GM23338 (cell line): ENCODE measurements around the gene PCSK6. TPM values are rescaled to one million over a fixed set of nuclear protein-coding genes. Genes with fewer than 3 reads are reported as not detected.

Experiments used
- ATAC-seq: fragments of 200-7000 bp; cut with Tn5 transposase; 3 replicates; pipeline ENCODE4 v1.9.1; 2020
- DNase-seq: peaks from one replicate; pipeline ENCODE4 v3.0.0-alpha.2; 2015; ENCODE audit warnings: low spot score
- H2AFZ ChIP-seq: fragments of 200-600 bp; sonication (generic); 2 replicates; pipeline ENCODE4 v1.8.0; 2016; ENCODE audit warnings: antibody characterized with exemption, mild to moderate bottlenecking, moderate library complexity
- H3F3A ChIP-seq: fragments of 200-600 bp; sonication (generic); replicated peaks from 2 replicates; pipeline ENCODE4 v1.8.0; 2017; ENCODE audit warnings: antibody characterized with exemption, mixed run types, low read depth
- H3K27ac ChIP-seq: fragments of 200-600 bp; sonication (generic); 2 replicates; pipeline ENCODE4 v1.6.1; 2016; ENCODE audit warnings: low read depth
- H3K27me3 ChIP-seq: fragments of 200-600 bp; sonication (generic); 2 replicates; pipeline ENCODE4 v1.8.0; 2016; ENCODE audit warnings: mild to moderate bottlenecking, mixed run types, moderate library complexity; ENCODE audit not compliant: insufficient read depth
- H3K36me3 ChIP-seq: fragments of 200-600 bp; sonication (generic); 2 replicates; pipeline ENCODE4 v1.8.0; 2016; ENCODE audit warnings: mild to moderate bottlenecking; ENCODE audit not compliant: insufficient read depth
- H3K4me1 ChIP-seq: fragments of 200-600 bp; sonication (generic); 2 replicates; pipeline ENCODE4 v1.8.0; 2016; ENCODE audit warnings: mild to moderate bottlenecking, moderate library complexity; ENCODE audit not compliant: insufficient read depth
- H3K4me2 ChIP-seq: fragments of 200-600 bp; sonication (generic); 2 replicates; pipeline ENCODE4 v1.7.1; 2017; ENCODE audit warnings: mixed run types
- H3K4me3 ChIP-seq: fragments of 200-600 bp; sonication (generic); 2 replicates; pipeline ENCODE4 v1.6.1; 2016; ENCODE audit warnings: mixed run types
- H3K79me2 ChIP-seq: fragments of 200-600 bp; sonication (generic); replicated peaks from 2 replicates; pipeline ENCODE4 v1.8.0; 2017; ENCODE audit warnings: mild to moderate bottlenecking; ENCODE audit not compliant: insufficient read depth
- H3K9me2 ChIP-seq: fragments of 200-600 bp; sonication (generic); 2 replicates; pipeline ENCODE4 v1.8.0; 2017; ENCODE audit not compliant: insufficient read depth
- H4K20me1 ChIP-seq: fragments of 200-600 bp; sonication (generic); replicated peaks from 2 replicates; pipeline ENCODE4 v1.8.0; 2017; ENCODE audit warnings: mild to moderate bottlenecking; ENCODE audit not compliant: insufficient read depth
- H3K27ac Mint-ChIP-seq: 2 replicates; pipeline ENCODE4 v1.8.0; 2020; ENCODE audit warnings: inconsistent platforms, mild to moderate bottlenecking, moderate library complexity, mixed read lengths
- H3K27me3 Mint-ChIP-seq: 3 replicates; pipeline ENCODE4 v1.8.0; 2022; ENCODE audit warnings: low read depth, mild to moderate bottlenecking, moderate library complexity, mixed read lengths, inconsistent platforms; ENCODE audit not compliant: insufficient read depth, poor library complexity
- H3K36me3 Mint-ChIP-seq: 3 replicates; pipeline ENCODE4 v1.8.0; 2021; ENCODE audit warnings: low read depth, mild to moderate bottlenecking, inconsistent platforms, moderate library complexity, mixed read lengths
- H3K4me1 Mint-ChIP-seq: 3 replicates; pipeline ENCODE4 v1.8.0; 2020; ENCODE audit warnings: mild to moderate bottlenecking, inconsistent platforms, mixed read lengths
- H3K4me3 Mint-ChIP-seq: 3 replicates; pipeline ENCODE4 v1.8.0; 2021; ENCODE audit warnings: moderate library complexity, mild to moderate bottlenecking, inconsistent platforms, mixed read lengths
- H3K9me3 Mint-ChIP-seq: 3 replicates; pipeline ENCODE4 v1.8.0; 2020; ENCODE audit warnings: moderate library complexity, mild to moderate bottlenecking, inconsistent platforms, mixed read lengths
- CREB1 ChIP-seq: fragments of 250-450 bp; sonication (Bioruptor Pico); IDR thresholded peaks from 2 replicates; pipeline ENCODE4 v1.5.0; 2020; ENCODE audit warnings: low read depth, mild to moderate bottlenecking, moderate library complexity
- EZH2 ChIP-seq: fragments of 200-600 bp; sonication (generic); IDR thresholded peaks from one replicate; pipeline ENCODE4 v1.8.0; 2017; ENCODE audit warnings: antibody characterized with exemption, mild to moderate bottlenecking, low read depth; ENCODE audit not compliant: unreplicated experiment
- EZH2phosphoT487 ChIP-seq: fragments of 200-600 bp; sonication (generic); IDR thresholded peaks from one replicate; pipeline ENCODE4 v1.8.1; 2018; ENCODE audit warnings: antibody characterized with exemption; ENCODE audit not compliant: unreplicated experiment
- JUNB ChIP-seq: IDR thresholded peaks from one replicate; pipeline ENCODE4 v1.6.1; 2016; ENCODE audit warnings: antibody characterized with exemption; ENCODE audit not compliant: unreplicated experiment
- NANOG ChIP-seq: IDR thresholded peaks from 2 replicates; pipeline ENCODE4 v1.6.1; 2016; ENCODE audit warnings: antibody characterized with exemption, borderline replicate concordance
- POLR2AphosphoS5 ChIP-seq: IDR thresholded peaks from 2 replicates; pipeline ENCODE4 v1.6.1; 2016; ENCODE audit warnings: antibody characterized with exemption, low read depth
- ZNF114 ChIP-seq: fragments of 250-450 bp; sonication (Bioruptor Pico); IDR thresholded peaks from 2 replicates; pipeline ENCODE4 v1.5.0; 2020; ENCODE audit warnings: mild to moderate bottlenecking, moderate library complexity
- ZNF331 ChIP-seq: fragments of 250-450 bp; sonication (Bioruptor Pico); IDR thresholded peaks from 2 replicates; pipeline ENCODE4 v1.5.0; 2020; ENCODE audit warnings: low read depth, mild to moderate bottlenecking, moderate library complexity
- polyA plus RNA-seq: library from polyadenylated mRNA; unstranded; fragments of >200 nt; fragmentation: Nextera tagmentation; extraction: Ambion mirVana; gene quantifications from 2 replicates; pipeline ENCODE4 v1.2.1, GENCODE V29; 2016
- total RNA-seq: library from RNA; depleted of rRNA; stranded (reverse); fragments of >200 nt; shearing (Covaris generic); gene quantifications from 2 replicates; pipeline ENCODE4 v1.2.3, GENCODE V29; 2014
- TF ChIP-seq, protein P1 (sequence below): IDR thresholded peaks from one replicate; pipeline ENCODE4 v1.6.1; 2018; ENCODE audit warnings: antibody characterized with exemption; ENCODE audit not compliant: unreplicated experiment
- TF ChIP-seq, protein P2 (sequence below), 2 experiments: fragments of 200-600 bp in 1 of 2; sonication (generic) in 1 of 2; conservative IDR thresholded peaks; 2 replicates each; pipeline versions ENCODE4 v1.5.1 to v1.6.1; 2016 to 2017; ENCODE audit warnings: antibody characterized with exemption in 2 of 2, low read depth in 2 of 2, mild to moderate bottlenecking in 2 of 2, moderate library complexity in 1 of 2
- TF ChIP-seq, protein P3 (sequence below): IDR thresholded peaks from 2 replicates; pipeline ENCODE4 v1.6.1; 2016; ENCODE audit warnings: antibody characterized with exemption

The PCSK6 gene
- total and polyA plus RNA-seq, 2 experiments from 2014 or later = 1.7 to 6.7 TPM

DNA sequence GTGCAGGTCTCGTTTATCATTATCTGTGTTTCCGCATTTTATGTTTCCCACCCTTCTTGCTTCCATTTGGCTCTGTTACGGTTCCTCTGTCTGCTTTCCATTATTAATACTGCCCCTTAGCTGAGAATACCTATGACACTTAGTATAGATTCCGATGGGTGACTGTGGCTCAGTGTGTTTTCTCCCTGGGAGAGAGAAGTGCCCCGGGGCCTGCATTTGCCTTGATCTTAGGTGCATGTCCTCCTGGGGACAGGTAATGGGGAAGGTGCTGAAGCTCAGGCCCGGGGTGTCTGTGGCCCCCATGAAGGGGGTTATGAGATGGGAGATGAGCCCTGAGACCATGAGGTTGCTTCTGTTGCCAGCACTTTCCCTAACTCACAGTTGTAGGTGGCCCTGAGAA lies 43.4 kb upstream of the PCSK6 start:
- DNase-seq = no peak
- no peak overlapping the region for H2AFZ ChIP-seq
- Mint-ChIP-seq H3K9me3 (no peaks in the 10 kb centered on the region), H3K4me1 (peaks cover 5% of the 10 kb centered on the region; the same call in 2 of the 3 replicates), H3K36me3 (no peaks in the 10 kb centered on the region), H3K27me3 (peaks cover 6% of the 10 kb centered on the region), H3K27ac (no peak overlapping the region), H3K4me3 (no peak overlapping the region)
- TF ChIP-seq, protein P1, sequence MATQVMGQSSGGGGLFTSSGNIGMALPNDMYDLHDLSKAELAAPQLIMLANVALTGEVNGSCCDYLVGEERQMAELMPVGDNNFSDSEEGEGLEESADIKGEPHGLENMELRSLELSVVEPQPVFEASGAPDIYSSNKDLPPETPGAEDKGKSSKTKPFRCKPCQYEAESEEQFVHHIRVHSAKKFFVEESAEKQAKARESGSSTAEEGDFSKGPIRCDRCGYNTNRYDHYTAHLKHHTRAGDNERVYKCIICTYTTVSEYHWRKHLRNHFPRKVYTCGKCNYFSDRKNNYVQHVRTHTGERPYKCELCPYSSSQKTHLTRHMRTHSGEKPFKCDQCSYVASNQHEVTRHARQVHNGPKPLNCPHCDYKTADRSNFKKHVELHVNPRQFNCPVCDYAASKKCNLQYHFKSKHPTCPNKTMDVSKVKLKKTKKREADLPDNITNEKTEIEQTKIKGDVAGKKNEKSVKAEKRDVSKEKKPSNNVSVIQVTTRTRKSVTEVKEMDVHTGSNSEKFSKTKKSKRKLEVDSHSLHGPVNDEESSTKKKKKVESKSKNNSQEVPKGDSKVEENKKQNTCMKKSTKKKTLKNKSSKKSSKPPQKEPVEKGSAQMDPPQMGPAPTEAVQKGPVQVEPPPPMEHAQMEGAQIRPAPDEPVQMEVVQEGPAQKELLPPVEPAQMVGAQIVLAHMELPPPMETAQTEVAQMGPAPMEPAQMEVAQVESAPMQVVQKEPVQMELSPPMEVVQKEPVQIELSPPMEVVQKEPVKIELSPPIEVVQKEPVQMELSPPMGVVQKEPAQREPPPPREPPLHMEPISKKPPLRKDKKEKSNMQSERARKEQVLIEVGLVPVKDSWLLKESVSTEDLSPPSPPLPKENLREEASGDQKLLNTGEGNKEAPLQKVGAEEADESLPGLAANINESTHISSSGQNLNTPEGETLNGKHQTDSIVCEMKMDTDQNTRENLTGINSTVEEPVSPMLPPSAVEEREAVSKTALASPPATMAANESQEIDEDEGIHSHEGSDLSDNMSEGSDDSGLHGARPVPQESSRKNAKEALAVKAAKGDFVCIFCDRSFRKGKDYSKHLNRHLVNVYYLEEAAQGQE = no peak
- TF ChIP-seq POLR2AphosphoS5 = no peak
- no peak for TF ChIP-seq JUNB
- TF ChIP-seq, protein P2, sequence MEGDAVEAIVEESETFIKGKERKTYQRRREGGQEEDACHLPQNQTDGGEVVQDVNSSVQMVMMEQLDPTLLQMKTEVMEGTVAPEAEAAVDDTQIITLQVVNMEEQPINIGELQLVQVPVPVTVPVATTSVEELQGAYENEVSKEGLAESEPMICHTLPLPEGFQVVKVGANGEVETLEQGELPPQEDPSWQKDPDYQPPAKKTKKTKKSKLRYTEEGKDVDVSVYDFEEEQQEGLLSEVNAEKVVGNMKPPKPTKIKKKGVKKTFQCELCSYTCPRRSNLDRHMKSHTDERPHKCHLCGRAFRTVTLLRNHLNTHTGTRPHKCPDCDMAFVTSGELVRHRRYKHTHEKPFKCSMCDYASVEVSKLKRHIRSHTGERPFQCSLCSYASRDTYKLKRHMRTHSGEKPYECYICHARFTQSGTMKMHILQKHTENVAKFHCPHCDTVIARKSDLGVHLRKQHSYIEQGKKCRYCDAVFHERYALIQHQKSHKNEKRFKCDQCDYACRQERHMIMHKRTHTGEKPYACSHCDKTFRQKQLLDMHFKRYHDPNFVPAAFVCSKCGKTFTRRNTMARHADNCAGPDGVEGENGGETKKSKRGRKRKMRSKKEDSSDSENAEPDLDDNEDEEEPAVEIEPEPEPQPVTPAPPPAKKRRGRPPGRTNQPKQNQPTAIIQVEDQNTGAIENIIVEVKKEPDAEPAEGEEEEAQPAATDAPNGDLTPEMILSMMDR (conservative IDR thresholded peaks at IDR 0.05; ENCODE audit: low read depth in 2 of 2) = no peak
- no peak for TF ChIP-seq ZNF331 (CRISPR knock-in tag)
- no peak for TF ChIP-seq ZNF114 (CRISPR knock-in tag)
- no peak for TF ChIP-seq EZH2phosphoT487
- TF ChIP-seq CREB1 (CRISPR knock-in tag) = no peak
- H3K36me3 ChIP-seq = no peaks in the 10 kb centered on the region
- no peak overlapping the region for H3K27ac ChIP-seq
- H3K79me2 ChIP-seq = no peaks in the 10 kb centered on the region
- H4K20me1 ChIP-seq = no peaks in the 10 kb centered on the region
- no peaks in the 10 kb centered on the region for H3K9me2 ChIP-seq
- H3K4me3 ChIP-seq = no peak overlapping the region
- no peaks in the 10 kb centered on the region for H3K27me3 ChIP-seq
- H3K4me2 ChIP-seq = no peak overlapping the region
- no peaks in the 10 kb centered on the region for H3K4me1 ChIP-seq
- no peak for ATAC-seq
- no peaks in the 10 kb centered on the region for H3F3A ChIP-seq

DNA sequence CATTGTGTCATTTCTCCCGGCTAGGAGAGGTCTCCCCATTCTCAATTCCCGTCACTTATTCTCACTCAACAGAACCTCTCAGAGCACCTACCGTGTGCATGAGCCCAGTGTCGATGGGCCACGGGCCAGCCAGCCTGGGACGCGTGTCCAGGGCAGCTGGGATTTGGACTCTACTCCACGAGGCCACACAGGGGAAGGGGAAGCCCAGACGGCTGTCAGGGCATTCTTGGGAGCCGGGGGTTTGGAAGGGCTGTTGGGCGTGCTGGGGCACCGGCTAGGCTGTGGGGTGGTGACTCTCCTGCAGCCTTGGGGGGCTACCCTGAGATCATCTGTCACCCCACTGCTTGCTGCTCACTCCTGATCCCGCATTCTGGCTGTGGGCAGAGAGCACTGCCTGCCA lies 41.7 kb upstream of the PCSK6 start:
- Histone ChIP-seq H3K4me1 (no peaks in the 10 kb centered on the region), H3F3A (no peaks in the 10 kb centered on the region), H3K4me3 (no peak overlapping the region), H3K27ac (no peak overlapping the region), H3K9me2 (no peaks in the 10 kb centered on the region), H3K79me2 (no peaks in the 10 kb centered on the region), H2AFZ (no peak overlapping the region), H4K20me1 (no peaks in the 10 kb centered on the region), H3K36me3 (no peaks in the 10 kb centered on the region), H3K4me2 (no peak overlapping the region), H3K27me3 (no peaks in the 10 kb centered on the region)
- Mint-ChIP-seq H3K4me3 (no peak overlapping the region), H3K36me3 (no peaks in the 10 kb centered on the region), H3K27ac (no peak overlapping the region), H3K27me3 (peaks cover 9% of the 10 kb centered on the region), H3K9me3 (no peaks in the 10 kb centered on the region), H3K4me1 (peaks cover 13% of the 10 kb centered on the region; the same call in 2 of the 3 replicates)
- ATAC-seq (no peak), DNase-seq (no peak)
- TF ChIP-seq, protein P3, sequence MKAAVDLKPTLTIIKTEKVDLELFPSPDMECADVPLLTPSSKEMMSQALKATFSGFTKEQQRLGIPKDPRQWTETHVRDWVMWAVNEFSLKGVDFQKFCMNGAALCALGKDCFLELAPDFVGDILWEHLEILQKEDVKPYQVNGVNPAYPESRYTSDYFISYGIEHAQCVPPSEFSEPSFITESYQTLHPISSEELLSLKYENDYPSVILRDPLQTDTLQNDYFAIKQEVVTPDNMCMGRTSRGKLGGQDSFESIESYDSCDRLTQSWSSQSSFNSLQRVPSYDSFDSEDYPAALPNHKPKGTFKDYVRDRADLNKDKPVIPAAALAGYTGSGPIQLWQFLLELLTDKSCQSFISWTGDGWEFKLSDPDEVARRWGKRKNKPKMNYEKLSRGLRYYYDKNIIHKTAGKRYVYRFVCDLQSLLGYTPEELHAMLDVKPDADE = no peak
- TF ChIP-seq EZH2 = no peak
- TF ChIP-seq JUNB = no peak
- no peak for TF ChIP-seq ZNF114 (CRISPR knock-in tag)
- TF ChIP-seq POLR2AphosphoS5 = no peak
- TF ChIP-seq, protein P1 = no peak
- TF ChIP-seq NANOG = no peak
- no peak for TF ChIP-seq EZH2phosphoT487
- TF ChIP-seq, protein P2 (conservative IDR thresholded peaks at IDR 0.05; ENCODE audit: low read depth in 2 of 2) = no peak
- TF ChIP-seq CREB1 (CRISPR knock-in tag) = no peak
